Activated CD8-positive, alpha-beta memory T cell treated with anti-CD3 and anti-CD28 coated beads, Interleukin-2, amount 50 U/mL, for 4 hours (primary cell): ENCODE measurements around the gene CEP57L1.
"Not testable (repeated sequence)": the region's sequence is repeated elsewhere in the genome, so short reads cannot be mapped to it uniquely, and the experiment has no call there.

ENCODE experiments used
- DNase-seq: peaks from one replicate; pipeline ENCODE4 v3.0.0-alpha.2; 2020

The CEP57L1 gene

GRCh38 chr6:109075934-109076333 lies 19.4 kb upstream of the CEP57L1 start:
- DNase-seq = no peak

- no peak for DNase-seq
Observed at GRCh38 chr6:109076377-109076776, 18.9 kb upstream of the CEP57L1 start.

- DNase-seq = no peak
Observed at GRCh38 chr6:109079981-109080380, 15.3 kb upstream of the CEP57L1 start.

- DNase-seq = no peak
Observed at GRCh38 chr6:109081026-109081425, 14.3 kb upstream of the CEP57L1 start.

- DNase-seq = no peak
Observed at GRCh38 chr6:109081516-109082187, 13.7 kb upstream of the CEP57L1 start.

- no peak for DNase-seq
Observed at GRCh38 chr6:109082188-109082577, 13.1 kb upstream of the CEP57L1 start.

- DNase-seq = no peak
Observed at GRCh38 chr6:109083657-109084056, 11.7 kb upstream of the CEP57L1 start.

GRCh38 chr6:109084146-109084545 lies 11.2 kb upstream of the CEP57L1 start:
- DNase-seq = not testable (repeated sequence)

GRCh38 chr6:109087661-109088264 lies 7.5 kb upstream of the CEP57L1 start:
- no peak for DNase-seq

- DNase-seq = no peak
Observed at GRCh38 chr6:109088995-109089394, 6.3 kb upstream of the CEP57L1 start.

GRCh38 chr6:109091314-109092024 lies 3.8 kb upstream of the CEP57L1 start:
- no peak for DNase-seq

- DNase-seq = no peak
Observed at GRCh38 chr6:109092074-109092473, 3.2 kb upstream of the CEP57L1 start.

- no peak for DNase-seq
Observed at GRCh38 chr6:109093732-109094415, 1.4 kb upstream of the CEP57L1 start.

- peak; percentile 81 for DNase-seq
Observed at GRCh38 chr6:109094416-109095035, 781 bp upstream of the CEP57L1 start, which contains the start of gene SESN1. TSS of gene SESN1 (minus strand) at chr6:109094846. CDS start at chr6:109094073, 773 bp downstream.

- no peak for DNase-seq
Observed at GRCh38 chr6:109095835-109096084, 453 bp downstream of the CEP57L1 start.

- no peak for DNase-seq
Observed at GRCh38 chr6:109096208-109096607, 901 bp downstream of the CEP57L1 start.

GRCh38 chr6:109097661-109098060 lies 2.4 kb downstream of the CEP57L1 start:
- no peak for DNase-seq

- no peak for DNase-seq
Observed at GRCh38 chr6:109102762-109103161, 7.5 kb downstream of the CEP57L1 start.

- no peak for DNase-seq
Observed at GRCh38 chr6:109103942-109104341, 8.6 kb downstream of the CEP57L1 start.

GRCh38 chr6:109104512-109104911 lies 9.2 kb downstream of the CEP57L1 start:
- no peak for DNase-seq

- DNase-seq = no peak
Observed at GRCh38 chr6:109105681-109106080, 10.4 kb downstream of the CEP57L1 start.

- not testable (repeated sequence) for DNase-seq
Observed at GRCh38 chr6:109109663-109110062, 14.4 kb downstream of the CEP57L1 start.

- not testable (repeated sequence) for DNase-seq
Observed at GRCh38 chr6:109112663-109113062, 17.4 kb downstream of the CEP57L1 start.
